ENCODE data around the gene TOE1.

The TOE1 gene

GRCh38 chr1:45379524-45379923 is 39.6 kb downstream of the TOE1 start:
- Histone ChIP-seq H3K79me2 (ENCODE audit: control insufficient read depth, low read length) (no peaks in the 10 kb centered on the region), H3K4me1 (ENCODE audit: control insufficient read depth, low read length) (peaks cover 6% of the 10 kb centered on the region; the same call in 1 of the 2 replicates), H4K20me1 (ENCODE audit: control insufficient read depth, insufficient read depth, low read depth, low read length) (no peaks in the 10 kb centered on the region), H3F3A (ENCODE audit: control insufficient read depth, insufficient read depth) (0 out of 2 replicates have a peak, but pooled peaks cover 1% of the 10 kb centered on the region), H3K36me3 (ENCODE audit: control insufficient read depth, low read length) (no peaks in the 10 kb centered on the region), H3K4me3 (ENCODE audit: low read length) (no peak overlapping the region), H3K9me3 (ENCODE audit: control insufficient read depth, insufficient read depth, low read length) (no peaks in the 10 kb centered on the region), H3K27ac (ENCODE audit: low read depth, low read length) (no peak overlapping the region), H3K27me3 (ENCODE audit: control insufficient read depth, low read length) (no peaks in the 10 kb centered on the region), H3K4me2 (ENCODE audit: low read length) (no peak overlapping the region), H3K9me2 (replicated peaks; ENCODE audit: control insufficient read depth, low read length) (no peaks in the 10 kb centered on the region)
- no peak for TF ChIP-seq CTCF (IDR thresholded peaks at IDR 0.05; ENCODE audit: low read depth, low read length, poor library complexity, severe bottlenecking)
- no peak for TF ChIP-seq EZH2phosphoT487 (IDR thresholded peaks at IDR 0.05; ENCODE audit: borderline replicate concordance, low read length)

- H4K20me1 ChIP-seq (ENCODE audit: control insufficient read depth, insufficient read depth, low read depth, low read length), result no peaks in the 10 kb centered on the region
Measured at GRCh38 chr1:45380125-45380524, 40.2 kb downstream of the TOE1 start.

GRCh38 chr1:45380730-45381129 is 40.8 kb downstream of the TOE1 start:
- no peaks in the 10 kb centered on the region for H4K20me1 ChIP-seq (ENCODE audit: control insufficient read depth, insufficient read depth, low read depth, low read length)
- no peak overlapping the region for H3K4me2 ChIP-seq (ENCODE audit: low read length)
- no peak overlapping the region for H3K27ac ChIP-seq (ENCODE audit: low read depth, low read length)
- H3F3A ChIP-seq (ENCODE audit: control insufficient read depth, insufficient read depth), result no peaks in the 10 kb centered on the region
- H3K27me3 ChIP-seq (ENCODE audit: control insufficient read depth, low read length), result no peaks in the 10 kb centered on the region
- TF ChIP-seq EZH2phosphoT487 (IDR thresholded peaks at IDR 0.05; ENCODE audit: borderline replicate concordance, low read length) (no peak), CTCF (IDR thresholded peaks at IDR 0.05; ENCODE audit: low read depth, low read length, poor library complexity, severe bottlenecking) (no peak)
- no peaks in the 10 kb centered on the region for H3K36me3 ChIP-seq (ENCODE audit: control insufficient read depth, low read length)
- H3K4me3 ChIP-seq (ENCODE audit: low read length), result no peak overlapping the region
- H3K79me2 ChIP-seq (ENCODE audit: control insufficient read depth, low read length), result no peaks in the 10 kb centered on the region
- no peaks in the 10 kb centered on the region for H3K9me3 ChIP-seq (ENCODE audit: control insufficient read depth, insufficient read depth, low read length)
- H3K4me1 ChIP-seq (ENCODE audit: control insufficient read depth, low read length), result no peaks in the 10 kb centered on the region
- H3K9me2 ChIP-seq (replicated peaks; ENCODE audit: control insufficient read depth, low read length), result no peaks in the 10 kb centered on the region

More at GRCh38 chr1:45380125-45380524, 40.2 kb downstream of the TOE1 start:
- no peak overlapping the region for H3K27ac ChIP-seq (ENCODE audit: low read depth, low read length)
- peaks cover 4% of the 10 kb centered on the region; the same call in 1 of the 2 replicates for H3K4me1 ChIP-seq (ENCODE audit: control insufficient read depth, low read length)
- no peaks in the 10 kb centered on the region for H3K9me3 ChIP-seq (ENCODE audit: control insufficient read depth, insufficient read depth, low read length)
- no peak overlapping the region for H3K4me3 ChIP-seq (ENCODE audit: low read length)
- no peaks in the 10 kb centered on the region for H3F3A ChIP-seq (ENCODE audit: control insufficient read depth, insufficient read depth)
- TF ChIP-seq EZH2phosphoT487 (IDR thresholded peaks at IDR 0.05; ENCODE audit: borderline replicate concordance, low read length) (no peak), CTCF (IDR thresholded peaks at IDR 0.05; ENCODE audit: low read depth, low read length, poor library complexity, severe bottlenecking) (no peak)
- no peaks in the 10 kb centered on the region for H3K79me2 ChIP-seq (ENCODE audit: control insufficient read depth, low read length)
- H3K4me2 ChIP-seq (ENCODE audit: low read length), result no peak overlapping the region
- H3K27me3 ChIP-seq (ENCODE audit: control insufficient read depth, low read length), result no peaks in the 10 kb centered on the region
- H3K36me3 ChIP-seq (ENCODE audit: control insufficient read depth, low read length), result no peaks in the 10 kb centered on the region
- no peaks in the 10 kb centered on the region for H3K9me2 ChIP-seq (replicated peaks; ENCODE audit: control insufficient read depth, low read length)
